ENCODE measurements around the gene MYMK. TPM values are rescaled to one million over a fixed set of nuclear protein-coding genes. Genes with fewer than 3 reads are reported as not detected.

MYMK gene
- total and polyA plus RNA-seq, 2 of the 8 experiments (the other 6 are each of a cell fraction or from before 2014, with no cell fraction given), result not detected

- TF ChIP-seq CHD7 (IDR thresholded peaks at IDR 0.05; ENCODE audit: insufficient replicate concordance, low read length), result no peak
- no peak for TF ChIP-seq E2F6 (IDR thresholded peaks at IDR 0.05)
- no peak for TF ChIP-seq CHD1 (IDR thresholded peaks at IDR 0.05; ENCODE audit: low read depth, low read length)
- no peak for TF ChIP-seq MAX (IDR thresholded peaks at IDR 0.05)
- no peak for TF ChIP-seq USF2 (IDR thresholded peaks at IDR 0.05; ENCODE audit: low read length)
- TF ChIP-seq SP4 (IDR thresholded peaks at IDR 0.05; ENCODE audit: low read length), result no peak
These were observed 8.4 kb downstream of the MYMK start (continued) for GRCh38 chr9:133516256-133516960.
